RWPE1 (cell line): ENCODE results near the gene SLC44A1.

Experiments used
- CTCF ChIA-PET: fragments of 350-600 bp; sonication (Branson Sonifier 250); formaldehyde crosslinking; extraction: SDS; loops from one replicate; lab custom pipeline; 2021; lab: Yijun Ruan, JAX
- POLR2A ChIA-PET: fragments of 400-600 bp; formaldehyde crosslinking; extraction: SDS; loops from one replicate; lab custom pipeline; 2020; ENCODE audit warnings: antibody characterized with exemption; ENCODE audit not compliant: low non-redundant PET; lab: Yijun Ruan, JAX
- DNase-seq: peaks from one replicate; pipeline ENCODE4 v3.0.0; 2012; ENCODE audit warnings: low spot score
- H3K27ac ChIP-seq: fragments of 450-650 bp; 2 replicates; pipeline ENCODE4 v1.5.1; 2017
- TF ChIP-seq, protein P1 (sequence below): fragments of 450-650 bp; conservative IDR thresholded peaks from 2 replicates; pipeline ENCODE4 v1.5.1; 2017; ENCODE audit warnings: low read depth, mild to moderate bottlenecking

SLC44A1 gene

GRCh38 chr9:105206496-105206820, 38.0 kb upstream of the SLC44A1 start:
- peak overlapping the region; percentile 77 for H3K27ac ChIP-seq
- no peak for DNase-seq
- TF ChIP-seq, protein P1, sequence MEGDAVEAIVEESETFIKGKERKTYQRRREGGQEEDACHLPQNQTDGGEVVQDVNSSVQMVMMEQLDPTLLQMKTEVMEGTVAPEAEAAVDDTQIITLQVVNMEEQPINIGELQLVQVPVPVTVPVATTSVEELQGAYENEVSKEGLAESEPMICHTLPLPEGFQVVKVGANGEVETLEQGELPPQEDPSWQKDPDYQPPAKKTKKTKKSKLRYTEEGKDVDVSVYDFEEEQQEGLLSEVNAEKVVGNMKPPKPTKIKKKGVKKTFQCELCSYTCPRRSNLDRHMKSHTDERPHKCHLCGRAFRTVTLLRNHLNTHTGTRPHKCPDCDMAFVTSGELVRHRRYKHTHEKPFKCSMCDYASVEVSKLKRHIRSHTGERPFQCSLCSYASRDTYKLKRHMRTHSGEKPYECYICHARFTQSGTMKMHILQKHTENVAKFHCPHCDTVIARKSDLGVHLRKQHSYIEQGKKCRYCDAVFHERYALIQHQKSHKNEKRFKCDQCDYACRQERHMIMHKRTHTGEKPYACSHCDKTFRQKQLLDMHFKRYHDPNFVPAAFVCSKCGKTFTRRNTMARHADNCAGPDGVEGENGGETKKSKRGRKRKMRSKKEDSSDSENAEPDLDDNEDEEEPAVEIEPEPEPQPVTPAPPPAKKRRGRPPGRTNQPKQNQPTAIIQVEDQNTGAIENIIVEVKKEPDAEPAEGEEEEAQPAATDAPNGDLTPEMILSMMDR = no peak
- POLR2A ChIA-PET = no interaction called here
- CTCF ChIA-PET = no interaction called here

GRCh38 chr9:105206821-105207699, 37.4 kb upstream of the SLC44A1 start:
- POLR2A ChIA-PET = no interaction called here
- peak overlapping the region; percentile 32; the same call in 1 of the 2 replicates for H3K27ac ChIP-seq
- TF ChIP-seq, protein P1 = no peak
- CTCF ChIA-PET = no interaction called here
- no peak for DNase-seq

- CTCF ChIA-PET = interaction anchor here (0.6 kb wide), 1 partner anchor 151 kb away, joined by 3 read pairs; no protein-coding TSS in a partner anchor
- TF ChIP-seq, protein P1 = no peak
- no peak overlapping the region for H3K27ac ChIP-seq
- POLR2A ChIA-PET = no interaction called here
- no peak for DNase-seq
These were observed 27.8 kb upstream of the SLC44A1 start for GRCh38 chr9:105216440-105217178.

DNA sequence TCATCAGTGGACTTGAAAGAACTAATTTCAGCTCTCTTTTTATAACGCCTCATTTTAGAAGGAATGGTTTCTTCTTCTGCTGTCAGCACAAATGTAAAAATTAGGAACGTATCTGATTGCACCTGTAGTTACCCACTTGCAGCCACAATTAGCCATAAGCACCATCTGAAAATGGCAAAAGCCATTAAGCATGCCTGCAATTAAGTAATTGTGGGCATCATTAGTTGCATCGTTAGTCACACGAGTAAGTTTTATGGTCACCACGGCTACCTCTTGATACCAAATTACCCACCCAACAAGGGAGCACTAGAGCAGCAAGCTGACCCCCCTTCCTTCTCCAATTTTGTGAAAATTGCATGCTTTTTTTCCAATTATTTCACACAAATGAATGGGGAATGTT, 25.8 kb upstream of the SLC44A1 start:
- CTCF ChIA-PET = interaction anchor here (0.6 kb wide), 1 partner anchor 24 kb away, joined by 3 read pairs; no protein-coding TSS in a partner anchor
- DNase-seq = no peak
- TF ChIP-seq, protein P1 = no peak
- POLR2A ChIA-PET = no interaction called here
- no peak overlapping the region for H3K27ac ChIP-seq

DNA sequence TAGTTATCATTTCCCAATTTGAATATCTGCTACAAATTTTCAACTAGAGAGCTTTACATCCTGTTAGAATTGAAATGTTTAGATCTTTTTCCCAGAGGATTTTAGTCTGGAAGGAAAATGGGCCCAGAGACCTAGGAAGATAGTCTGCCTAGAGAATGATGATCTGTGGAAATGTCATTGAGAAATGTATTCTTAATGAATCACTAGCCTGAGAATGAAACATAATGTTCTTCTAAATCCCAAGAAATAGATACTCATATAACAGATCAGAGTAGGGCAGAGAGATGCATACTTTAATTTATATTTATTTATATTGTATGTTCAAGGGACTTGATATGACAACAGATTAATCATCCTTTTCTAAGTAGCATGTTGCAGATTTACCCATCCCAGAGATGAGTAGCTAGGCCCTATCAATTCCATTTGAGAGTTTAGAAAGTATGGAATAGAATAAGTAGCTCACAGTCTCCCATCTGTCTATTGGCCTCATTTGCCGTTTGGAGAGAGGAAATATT, 25.1 kb upstream of the SLC44A1 start:
- TF ChIP-seq, protein P1 = no peak
- DNase-seq = no peak
- POLR2A ChIA-PET = no interaction called here
- H3K27ac ChIP-seq = no peak overlapping the region
- CTCF ChIA-PET = interaction anchor here (0.6 kb wide), 3 partner anchors 11 to 26 kb away, joined by 3 to 6 read pairs (median 4); no protein-coding TSS in a partner anchor

DNA sequence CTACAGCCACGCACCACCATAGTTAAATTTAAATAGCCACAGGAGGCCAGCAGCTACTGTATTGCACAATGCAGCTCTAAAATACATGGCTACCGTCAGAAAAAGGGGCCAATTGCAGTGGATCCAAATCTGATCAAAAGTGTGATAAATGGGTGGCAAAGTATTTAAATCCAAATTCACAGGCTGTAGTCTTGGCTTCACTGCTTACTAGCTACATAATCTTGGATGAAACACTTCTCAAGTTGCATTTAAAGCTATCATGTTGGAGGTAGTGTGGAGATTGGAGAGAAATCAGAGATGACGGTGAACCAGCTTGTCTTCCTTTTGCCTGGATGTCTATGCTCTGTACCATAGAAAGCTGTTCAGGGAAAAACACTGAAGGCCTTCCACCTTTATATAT, 24.0 kb upstream of the SLC44A1 start:
- ChIA-PET CTCF (interaction anchor here (0.6 to 0.7 kb wide), 2 partner anchors 255 to 1858 kb away, joined by 3 read pairs; no protein-coding TSS in a partner anchor), POLR2A (no interaction called here)
- TF ChIP-seq, protein P1 = no peak
- DNase-seq = no peak
- no peak overlapping the region for H3K27ac ChIP-seq
